ENCODE data around the gene ICE1. TPM values are rescaled to one million over a fixed set of nuclear protein-coding genes. Genes with fewer than 3 reads are reported as not detected.

ICE1 gene, protein sequence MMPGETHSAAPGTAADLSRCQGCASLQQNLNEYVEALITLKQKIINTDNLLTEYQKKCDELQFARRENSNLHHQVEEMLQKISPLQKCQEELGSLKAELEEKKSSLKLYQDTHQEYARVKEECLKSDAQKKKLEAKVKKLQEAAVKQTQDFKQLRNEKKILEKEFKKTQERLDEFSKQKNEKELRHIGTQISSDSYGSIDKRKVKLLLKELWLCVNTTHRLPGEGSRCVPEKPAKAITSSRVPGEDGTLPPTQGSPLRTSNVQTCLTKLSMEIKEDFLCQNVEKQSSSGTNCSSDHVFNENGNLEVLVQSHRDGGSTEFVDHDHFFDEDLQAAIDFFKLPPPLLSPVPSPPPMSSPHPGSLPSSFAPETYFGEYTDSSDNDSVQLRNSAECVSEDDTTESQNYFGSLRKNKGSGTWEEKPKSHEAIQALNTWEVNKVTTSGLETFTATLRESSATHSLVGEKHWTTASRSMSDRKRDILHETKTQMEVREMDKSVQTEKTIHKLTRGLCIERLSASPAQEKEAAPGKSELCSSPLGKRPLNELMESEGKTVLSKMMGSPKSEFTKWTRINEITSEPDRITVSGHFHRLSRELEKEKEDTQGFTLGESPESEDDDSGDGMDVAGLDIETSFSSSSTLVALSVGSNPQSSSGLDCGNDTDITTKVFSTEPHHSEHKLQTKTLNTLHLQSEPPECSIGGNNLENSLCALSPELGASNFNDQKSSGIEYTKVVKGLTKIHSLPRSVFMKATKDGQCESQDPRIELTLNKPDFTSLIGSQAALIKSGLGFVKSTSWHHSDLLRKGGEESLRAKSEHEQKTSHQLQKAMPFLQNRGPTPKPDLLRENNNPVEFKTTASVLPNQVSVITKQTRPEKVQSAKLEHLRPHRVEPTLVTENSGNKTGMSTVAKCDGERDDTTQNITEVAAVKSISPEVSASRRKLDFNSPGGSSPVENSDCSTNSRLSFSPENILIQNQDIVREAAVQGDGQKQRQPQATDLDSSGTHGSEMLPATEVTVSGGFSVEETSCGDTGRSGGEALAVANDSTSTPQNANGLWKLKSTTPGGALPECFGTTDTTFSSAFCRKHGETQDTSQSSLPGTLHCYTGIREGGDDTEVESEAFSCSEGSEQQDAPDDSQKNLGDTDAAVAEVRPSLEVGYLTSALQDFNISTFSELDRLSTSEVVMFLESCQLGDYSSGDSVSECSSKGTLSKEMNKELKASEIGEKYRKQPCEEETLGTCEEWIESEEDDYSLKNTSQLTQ (N-terminal part only)
- total RNA-seq (2022; extraction: Qiagen RNA extraction) = 17.7 to 30.3 TPM (median 22.5 TPM) in 5 replicates

DNA sequence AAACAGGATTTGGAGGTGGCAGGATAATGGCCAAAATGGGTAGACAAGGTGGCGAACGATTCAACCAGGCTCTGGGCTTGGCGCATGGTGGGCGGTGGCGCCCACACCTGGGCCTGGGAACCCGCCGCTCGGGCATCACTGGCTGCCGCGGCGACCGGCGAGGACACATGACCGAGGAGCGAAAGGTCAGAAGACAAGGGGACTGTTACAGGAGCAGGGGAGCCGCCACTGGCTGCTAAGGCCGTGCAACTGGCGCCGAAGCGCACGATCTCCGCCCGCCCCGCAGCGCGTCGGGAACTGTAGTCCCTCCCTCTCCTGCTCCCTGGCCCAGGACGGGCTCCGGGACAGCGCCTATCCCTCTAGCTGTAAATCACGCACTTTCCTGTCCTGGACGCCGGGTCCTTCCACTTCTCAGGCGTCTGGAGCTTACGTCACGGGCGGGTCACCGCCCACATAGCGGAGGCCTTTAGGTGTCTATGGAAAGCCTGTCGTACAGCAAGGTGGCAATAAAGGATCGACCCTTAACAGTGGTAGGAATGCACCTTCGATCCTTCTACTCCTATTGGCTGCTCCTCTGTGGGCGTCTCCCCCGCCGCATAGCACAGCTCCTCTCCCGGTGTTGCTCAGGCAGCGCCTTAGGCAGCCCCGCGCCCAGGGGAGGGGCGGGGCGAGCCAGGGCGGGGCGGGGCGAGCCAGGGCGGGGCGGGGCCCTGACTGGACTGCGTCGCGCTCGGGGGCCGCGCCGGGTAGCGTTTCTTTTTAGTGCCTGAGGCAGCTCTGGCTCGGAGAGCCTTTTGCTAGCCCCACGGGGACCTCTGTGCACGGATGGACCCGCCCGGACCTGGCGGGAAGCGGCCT is at the start of gene ICE1:
ICE1 (plus strand) TSS at position 717 of the 858 bp plus-strand sequence. CDS start 239 bp downstream, outside the sequence.

